Activated CD4-positive, alpha-beta T cell treated with anti-CD3 and anti-CD28 coated beads, Interleukin-10, Interleukin-2, amounts not matched to agents 100 ng/mL and 50 ng/mL, durations not matched to agents 16 hours and 8 hours (primary cell): ENCODE results near the gene RUVBL1.
A peak's percentile ranks its signal among the peaks of the same experiment; 100 is the strongest.

Experiments used
- DNase-seq: peaks from one replicate; pipeline ENCODE4 v3.0.0-alpha.2; 2020

The RUVBL1 gene

GRCh38 chr3:128081846-128082245, 41.8 kb downstream of the RUVBL1 start:
- DNase-seq: no peak

- DNase-seq: no peak
Measured at GRCh38 chr3:128081226-128081625, 42.4 kb downstream of the RUVBL1 start.

GRCh38 chr3:128080323-128081080, 43.1 kb downstream of the RUVBL1 start:
- no peak for DNase-seq

- DNase-seq: no peak
Measured at GRCh38 chr3:128079823-128080222, 43.8 kb downstream of the RUVBL1 start.

GRCh38 chr3:128078875-128079274, 44.7 kb downstream of the RUVBL1 start:
- DNase-seq: no peak

- DNase-seq: no peak
Measured at GRCh38 chr3:128078322-128078721, 45.3 kb downstream of the RUVBL1 start.

GRCh38 chr3:128077665-128078064, 45.9 kb downstream of the RUVBL1 start:
- DNase-seq: no peak

GRCh38 chr3:128077202-128077624, 46.4 kb downstream of the RUVBL1 start:
- no peak for DNase-seq

GRCh38 chr3:128076483-128077201, 47.0 kb downstream of the RUVBL1 start:
- DNase-seq: no peak

GRCh38 chr3:128075522-128076482, 47.8 kb downstream of the RUVBL1 start:
- DNase-seq: peak; percentile 86

GRCh38 chr3:128074851-128075521, 48.6 kb downstream of the RUVBL1 start:
- no peak for DNase-seq

GRCh38 chr3:128073807-128074206, 49.8 kb downstream of the RUVBL1 start:
- DNase-seq: no peak

- no peak for DNase-seq
Measured at GRCh38 chr3:128073185-128073725, 50.4 kb downstream of the RUVBL1 start.

- no peak for DNase-seq
Measured at GRCh38 chr3:128072454-128073184, 51.0 kb downstream of the RUVBL1 start.

GRCh38 chr3:128071771-128072453, 51.7 kb downstream of the RUVBL1 start:
- DNase-seq: no peak

GRCh38 chr3:128070898-128071591, 52.6 kb downstream of the RUVBL1 start:
- no peak for DNase-seq

GRCh38 chr3:128069271-128069670, 54.3 kb downstream of the RUVBL1 start:
- DNase-seq: no peak

- peak; percentile 57 for DNase-seq
Measured at GRCh38 chr3:128068156-128068620, 55.4 kb downstream of the RUVBL1 start.

- no peak for DNase-seq
Measured at GRCh38 chr3:128067489-128067888, 56.1 kb downstream of the RUVBL1 start.

GRCh38 chr3:128066676-128067075, 56.9 kb downstream of the RUVBL1 start:
- no peak for DNase-seq
